H1 (cell line): Measurements from ENCODE around the gene LCNL1. TPM values are rescaled to one million over a fixed set of nuclear protein-coding genes. Genes with fewer than 3 reads are reported as not detected.

Source experiments
- CBX5 ChIP-seq: fragments of 300-800, 300-1000 bp; sonication (generic); IDR thresholded peaks from 2 replicates; pipeline ENCODE4 v1.7.1; 2016; ENCODE audit warnings: antibody characterized with exemption, low read length, low read depth
- EZH2 ChIP-seq: fragments of 200-600 bp; sonication (generic); IDR thresholded peaks from 2 replicates; pipeline ENCODE4 v1.7.1; 2012; ENCODE audit warnings: low read depth, mild to moderate bottlenecking, moderate library complexity, low read length, inconsistent platforms; ENCODE audit not compliant: severe bottlenecking
- PHF8 ChIP-seq: fragments of 200-600 bp; sonication (generic); conservative IDR thresholded peaks from 2 replicates; pipeline ENCODE4 v1.7.1; 2012; ENCODE audit warnings: low read depth, mild to moderate bottlenecking, inconsistent platforms, low read length, moderate library complexity
- TAF1 ChIP-seq: IDR thresholded peaks from 2 replicates; pipeline ENCODE4 v1.6.1; 2011; ENCODE audit warnings: mild to moderate bottlenecking, low read depth, low read length
- polyA plus RNA-seq, 7 experiments: library from polyadenylated mRNA; depleted of rRNA in 3 of 7; stranded (reverse) in 5 of 7; unstranded in 2 of 7; fragments of >200 nt in 5 of 7; fragments of 200-250 nt in 2 of 7; gene quantifications; 1 replicate in 5 of 7; 2 replicates in 1 of 7; 4 replicates in 1 of 7; pipeline versions ENCODE4 v1.2.1 to v1.2.3, GENCODE V29; 2011 to 2013; ENCODE audit warnings: missing spikeins in 2 of 7, mixed read lengths in 2 of 7
- total RNA-seq: library from RNA; stranded (reverse); fragmentation: NEBNext Ultra II Directional; extraction: Animal tissue kit (Norgen Biotek cat#: 25700); gene quantifications from 2 replicates; pipeline ENCODE4 v1.2.1, GENCODE V29; 2021

The LCNL1 gene
- total and polyA plus RNA-seq, 2 of the 8 experiments (the other 6 are each of a cell fraction or from before 2014, with no cell fraction given), result 0.11 TPM; not detected in 1

DNA sequence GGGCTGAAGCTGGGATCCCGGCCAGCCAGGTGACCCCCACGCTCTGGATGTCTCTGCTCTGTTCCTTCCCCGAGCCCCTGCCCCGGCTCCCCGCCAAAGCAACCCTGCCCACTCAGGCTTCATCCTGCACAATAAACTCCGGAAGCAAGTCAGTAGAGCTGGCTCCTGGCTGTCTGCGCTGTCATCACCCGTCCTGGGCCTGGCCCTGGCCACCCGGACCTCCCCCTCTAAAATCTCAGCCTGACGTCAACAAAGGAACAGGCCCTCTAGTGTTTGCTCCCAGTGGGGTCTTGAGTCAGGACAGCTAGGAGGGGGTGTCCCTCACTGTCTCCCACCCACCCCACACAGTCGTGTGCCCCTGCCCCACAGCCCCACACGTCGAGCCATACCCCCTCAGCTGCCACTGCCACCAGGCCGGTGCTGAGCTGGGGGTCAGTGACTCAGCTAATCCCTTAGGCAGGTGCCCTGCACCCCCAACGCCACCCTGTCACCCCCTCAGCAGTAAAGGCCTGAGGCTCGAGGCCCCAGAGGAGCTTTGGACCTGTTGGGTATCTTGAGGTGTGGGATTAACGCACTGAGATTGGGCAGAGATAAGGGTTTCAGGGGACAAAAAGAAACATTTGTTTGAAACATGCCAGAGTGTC, 1.1 kb upstream of the LCNL1 start (continued):
- no peak for TF ChIP-seq CBX5
- TF ChIP-seq EZH2, result no peak
- no peak for TF ChIP-seq PHF8
- no peak for TF ChIP-seq TAF1
